ENCODE data around the gene FAM83B. TPM values are rescaled to one million over a fixed set of nuclear protein-coding genes. Genes with fewer than 3 reads are reported as not detected.
"Not testable (repeated sequence)": the region's sequence is repeated elsewhere in the genome, so short reads cannot be mapped to it uniquely, and the experiment has no call there.

The FAM83B gene
- total RNA-seq, 1 experiment from 2014 or later, result 0.07 TPM

GRCh38 chr6:54881067-54881730, 34.6 kb downstream of the FAM83B start:
- ATAC-seq (peak; percentile 70), DNase-seq (peak; percentile 39)
- Histone ChIP-seq H3K4me2 (ENCODE audit: low read length) (peak overlapping the region; percentile 32), H3K36me3 (ENCODE audit: low read depth, low read length) (no peaks in the 10 kb centered on the region), H2AFZ (ENCODE audit: low read length) (no peak overlapping the region), H3K4me3 (ENCODE audit: low read length) (no peak overlapping the region), H3K4me1 (ENCODE audit: insufficient read depth, low read length) (peaks cover 15% of the 10 kb centered on the region), H3K9me2 (replicated peaks; ENCODE audit: low read length) (no peaks in the 10 kb centered on the region), H3F3A (ENCODE audit: low read length, unreplicated experiment) (no peaks in the 10 kb centered on the region), H3K27ac (ENCODE audit: low read length) (peak overlapping the region; percentile 4; the same call in 1 of the 2 replicates), H3K9me3 (ENCODE audit: low read length) (no peaks in the 10 kb centered on the region), H3K79me2 (ENCODE audit: low read length) (no peaks in the 10 kb centered on the region), H4K20me1 (ENCODE audit: low read length) (no peaks in the 10 kb centered on the region), H3K27me3 (ENCODE audit: low read length) (no peaks in the 10 kb centered on the region), H3K9ac (ENCODE audit: low read length) (no peak overlapping the region)
- TF ChIP-seq EZH2phosphoT487 (IDR thresholded peaks at IDR 0.05; ENCODE audit: borderline replicate concordance, low read length), result no peak
- TF ChIP-seq CTCF (conservative IDR thresholded peaks at IDR 0.05; ENCODE audit: low read depth, low read length), result no peak
- no peak for TF ChIP-seq EZH2 (IDR thresholded peaks at IDR 0.05; ENCODE audit: low read length, unreplicated experiment)
- intact Hi-C loops (cut with micrococcal nuclease), result loop anchor here (10.0 kb wide), 1 partner anchor 104 kb away; no protein-coding TSS in a partner anchor
- POLR2A ChIA-PET (ENCODE audit: unreplicated experiment), result no interaction called here
- no TSS peak for BruUV-seq (replicated peaks)
- CTCF ChIA-PET, result interaction anchor here (0.7 kb wide), 1 partner anchor 138 kb away, joined by 5 read pairs; no protein-coding TSS in a partner anchor

DNA sequence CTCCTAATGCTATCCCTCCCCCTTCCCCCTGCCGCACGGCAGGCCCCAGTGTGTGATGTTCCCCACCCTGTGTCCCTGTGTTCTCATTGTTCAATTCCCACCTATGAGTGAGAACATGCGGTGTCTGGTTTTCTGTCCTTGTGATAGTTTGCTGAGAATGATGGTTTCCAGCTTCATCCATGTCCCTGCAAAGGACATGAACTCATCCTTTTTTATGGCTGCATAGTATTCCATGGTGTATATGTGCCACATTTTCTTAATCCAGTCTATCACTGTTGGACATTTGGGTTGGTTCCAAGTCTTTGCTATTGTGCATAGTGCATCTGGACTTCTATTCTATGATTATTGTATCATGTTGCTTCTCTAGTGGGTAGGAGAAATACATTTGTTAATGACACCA, 35.3 kb downstream of the FAM83B start:
- H3K9me3 ChIP-seq (ENCODE audit: low read length); H3K9me2 ChIP-seq (replicated peaks; ENCODE audit: low read length); H3K27ac ChIP-seq (ENCODE audit: low read length); H3K4me3 ChIP-seq (ENCODE audit: low read length); H3K27me3 ChIP-seq (ENCODE audit: low read length); H4K20me1 ChIP-seq (ENCODE audit: low read length); H3K36me3 ChIP-seq (ENCODE audit: low read depth, low read length); DNase-seq; ATAC-seq; H3F3A ChIP-seq (ENCODE audit: low read length, unreplicated experiment); H3K79me2 ChIP-seq (ENCODE audit: low read length); POLR2A ChIA-PET (ENCODE audit: unreplicated experiment); H3K9ac ChIP-seq (ENCODE audit: low read length); BruUV-seq (replicated peaks); CTCF ChIA-PET; H2AFZ ChIP-seq (ENCODE audit: low read length); H3K4me2 ChIP-seq (ENCODE audit: low read length): not testable (repeated sequence)
- intact Hi-C loops (cut with micrococcal nuclease), result loop anchor here (10.0 kb wide), 1 partner anchor 103 kb away; no protein-coding TSS in a partner anchor
- peaks cover 13% of the 10 kb centered on the region for H3K4me1 ChIP-seq (ENCODE audit: insufficient read depth, low read length)

GRCh38 chr6:54886932-54887584, 40.5 kb downstream of the FAM83B start:
- Histone ChIP-seq H3K27ac (ENCODE audit: low read length) (no peak overlapping the region), H3K4me1 (ENCODE audit: insufficient read depth, low read length) (peaks cover 16% of the 10 kb centered on the region), H3K9me3 (ENCODE audit: low read length) (no peaks in the 10 kb centered on the region), H2AFZ (ENCODE audit: low read length) (peak overlapping the region; percentile 28; the same call in 1 of the 2 replicates), H3K36me3 (ENCODE audit: low read depth, low read length) (no peaks in the 10 kb centered on the region), H3F3A (ENCODE audit: low read length, unreplicated experiment) (no peaks in the 10 kb centered on the region), H3K27me3 (ENCODE audit: low read length) (no peaks in the 10 kb centered on the region), H3K4me2 (ENCODE audit: low read length) (peak overlapping the region; percentile 43; the same call in 1 of the 2 replicates), H3K4me3 (ENCODE audit: low read length) (no peak overlapping the region), H3K79me2 (ENCODE audit: low read length) (no peaks in the 10 kb centered on the region), H3K9me2 (replicated peaks; ENCODE audit: low read length) (no peaks in the 10 kb centered on the region), H4K20me1 (ENCODE audit: low read length) (no peaks in the 10 kb centered on the region), H3K9ac (ENCODE audit: low read length) (no peak overlapping the region)
- no peak for DNase-seq
- ChIA-PET POLR2A (ENCODE audit: unreplicated experiment) (no interaction called here), CTCF (no interaction called here)
- BruUV-seq (replicated peaks), result no TSS peak
- ATAC-seq, result no peak
- TF ChIP-seq EZH2phosphoT487 (IDR thresholded peaks at IDR 0.05; ENCODE audit: borderline replicate concordance, low read length) (no peak), CTCF (conservative IDR thresholded peaks at IDR 0.05; ENCODE audit: low read depth, low read length) (no peak), EZH2 (IDR thresholded peaks at IDR 0.05; ENCODE audit: low read length, unreplicated experiment) (no peak)
- intact Hi-C loops (cut with micrococcal nuclease), result loop anchor here (10.0 kb wide), 1 partner anchor 98 kb away; no protein-coding TSS in a partner anchor
